Panc1 (cell line): ENCODE data around the gene KIF26A. TPM values are rescaled to one million over a fixed set of nuclear protein-coding genes. Genes with fewer than 3 reads are reported as not detected.

Experiments
- ATAC-seq: fragments of 200-7000 bp; cut with Tn5 transposase; 2 replicates; pipeline ENCODE4 v1.9.1; 2020; ENCODE audit warnings: mild to moderate bottlenecking, moderate library complexity
- BruUV-seq: library from RNA; stranded (reverse); fragments of 400-500 nt; replicated peaks from 2 replicates; lab custom pipeline; 2021; lab: Mats Ljungman, UMichigan
- CTCF ChIA-PET: fragments of 300-600 bp; sonication (Branson Sonifier 250); formaldehyde crosslinking; loops from one replicate; lab custom pipeline; 2022; ENCODE audit warnings: antibody characterized with exemption; lab: Charles Lee
- POLR2A ChIA-PET: fragments of 300-600 bp; sonication (Branson Sonifier 250); formaldehyde crosslinking; loops from one replicate; lab custom pipeline; 2022; ENCODE audit warnings: antibody characterized with exemption; lab: Charles Lee
- DNase-seq: peaks from one replicate; pipeline ENCODE4 v3.0.0-alpha.2; 2010; ENCODE audit warnings: low read depth, low spot score
- H3K27ac ChIP-seq: 2 replicates; pipeline ENCODE4 v1.5.1; 2011; ENCODE audit warnings: mild to moderate bottlenecking, low read length, inconsistent platforms
- H3K27me3 ChIP-seq: fragments of 200-500 bp; sonication (Bioruptor generic); 2 replicates; pipeline ENCODE4 v1.6.0; 2014; ENCODE audit warnings: low read length, inconsistent platforms; ENCODE audit not compliant: control insufficient read depth, insufficient read depth
- H3K36me3 ChIP-seq: fragments of 200-500 bp; sonication (Bioruptor generic); 2 replicates; pipeline ENCODE4 v1.5.1; 2014; ENCODE audit warnings: inconsistent platforms, mild to moderate bottlenecking, low read length, moderate library complexity; ENCODE audit not compliant: control insufficient read depth, insufficient read depth
- H3K4me1 ChIP-seq: 2 replicates; pipeline ENCODE4 v1.5.1; 2011; ENCODE audit warnings: inconsistent platforms, mild to moderate bottlenecking, low read length, moderate library complexity; ENCODE audit not compliant: control insufficient read depth, insufficient read depth
- H3K4me3 ChIP-seq, 2 experiments: 2 replicates each; pipeline ENCODE4 v1.5.1; 2011 to 2012; ENCODE audit warnings: low read depth in 2 of 2, low read length in 2 of 2, mild to moderate bottlenecking in 2 of 2, inconsistent platforms in 1 of 2, moderate library complexity in 1 of 2
- H3K9me3 ChIP-seq: fragments of 200-500 bp; sonication (Bioruptor generic); 2 replicates; pipeline ENCODE4 v1.5.1; 2014; ENCODE audit warnings: low read depth, mild to moderate bottlenecking, inconsistent platforms, low read length, moderate library complexity; ENCODE audit not compliant: control insufficient read depth, insufficient read depth
- POLR2AphosphoS5 ChIP-seq: IDR thresholded peaks from 2 replicates; pipeline ENCODE4 v1.6.1; 2012; ENCODE audit warnings: mild to moderate bottlenecking, low read depth, low read length, moderate library complexity
- SIN3A ChIP-seq: IDR thresholded peaks from 2 replicates; pipeline ENCODE4 v1.6.1; 2012; ENCODE audit warnings: low read depth, mild to moderate bottlenecking, low read length, moderate library complexity, borderline replicate concordance; ENCODE audit not compliant: insufficient read depth
- TCF7L2 ChIP-seq: IDR thresholded peaks from 2 replicates; pipeline ENCODE4 v1.6.1; 2011; ENCODE audit warnings: mild to moderate bottlenecking, low read depth, low read length, inconsistent platforms
- in situ Hi-C: cut with HindIII; loops from 2 replicates; pipeline ENCODE4 v1.10.0; 2016; ENCODE audit warnings: low sequenced_read_pairs, low pct_unique_long_range_greater_than_20kb
- intact Hi-C: fragments of 100-400 bp; cut with micrococcal nuclease; formaldehyde crosslinking; loops from one replicate; pipeline ENCODE4 v1.10.0; 2022; ENCODE audit not compliant: unreplicated experiment
- total RNA-seq: library from RNA; stranded (reverse); gene quantifications from one replicate; pipeline ENCODE4 v1.2.1, GENCODE V29; 2021; ENCODE audit not compliant: unreplicated experiment
- TF ChIP-seq, protein P1 (sequence below): fragments of 450-650 bp; IDR thresholded peaks from 2 replicates; pipeline ENCODE4 v1.5.1; 2017; ENCODE audit warnings: mild to moderate bottlenecking
- TF ChIP-seq, protein P2 (sequence below), 2 experiments: IDR thresholded peaks; 2 replicates each; pipeline ENCODE4 v1.6.1; 2011 to 2012; ENCODE audit warnings: low read depth in 2 of 2, control low read depth in 1 of 2, low read length in 1 of 2, mild to moderate bottlenecking in 1 of 2, moderate library complexity in 1 of 2; ENCODE audit not compliant: insufficient read depth in 1 of 2

KIF26A gene
- total RNA-seq, 1 experiment from 2014 or later, result 4.4 TPM

DNA sequence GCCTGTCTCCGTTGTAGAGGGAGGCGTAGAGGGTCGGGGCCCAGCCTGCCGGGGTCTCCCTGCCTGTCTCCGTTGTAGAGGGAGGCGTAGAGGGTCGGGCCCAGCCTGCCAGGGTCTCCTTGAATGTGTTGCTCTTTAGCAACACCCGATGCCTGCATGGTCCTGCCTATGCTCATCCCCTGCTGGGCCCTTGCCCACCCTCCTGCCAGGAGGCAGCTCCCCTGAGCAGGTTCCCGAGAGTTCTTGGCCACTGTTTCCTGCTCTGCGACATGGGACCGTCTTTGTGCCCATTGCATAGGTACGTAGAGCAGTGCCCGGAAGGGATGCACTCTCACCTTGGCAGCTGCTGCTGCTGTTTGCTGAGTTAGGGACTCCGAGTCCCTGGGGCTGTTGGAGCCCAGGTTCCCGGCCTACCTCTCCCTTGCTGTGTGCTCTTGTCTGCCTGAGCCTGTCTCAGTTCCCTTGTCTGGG lies 3.3 kb downstream of the KIF26A start:
- TF ChIP-seq, protein P1, sequence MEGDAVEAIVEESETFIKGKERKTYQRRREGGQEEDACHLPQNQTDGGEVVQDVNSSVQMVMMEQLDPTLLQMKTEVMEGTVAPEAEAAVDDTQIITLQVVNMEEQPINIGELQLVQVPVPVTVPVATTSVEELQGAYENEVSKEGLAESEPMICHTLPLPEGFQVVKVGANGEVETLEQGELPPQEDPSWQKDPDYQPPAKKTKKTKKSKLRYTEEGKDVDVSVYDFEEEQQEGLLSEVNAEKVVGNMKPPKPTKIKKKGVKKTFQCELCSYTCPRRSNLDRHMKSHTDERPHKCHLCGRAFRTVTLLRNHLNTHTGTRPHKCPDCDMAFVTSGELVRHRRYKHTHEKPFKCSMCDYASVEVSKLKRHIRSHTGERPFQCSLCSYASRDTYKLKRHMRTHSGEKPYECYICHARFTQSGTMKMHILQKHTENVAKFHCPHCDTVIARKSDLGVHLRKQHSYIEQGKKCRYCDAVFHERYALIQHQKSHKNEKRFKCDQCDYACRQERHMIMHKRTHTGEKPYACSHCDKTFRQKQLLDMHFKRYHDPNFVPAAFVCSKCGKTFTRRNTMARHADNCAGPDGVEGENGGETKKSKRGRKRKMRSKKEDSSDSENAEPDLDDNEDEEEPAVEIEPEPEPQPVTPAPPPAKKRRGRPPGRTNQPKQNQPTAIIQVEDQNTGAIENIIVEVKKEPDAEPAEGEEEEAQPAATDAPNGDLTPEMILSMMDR, result no peak
- no peak for TF ChIP-seq TCF7L2
- TF ChIP-seq, protein P2, sequence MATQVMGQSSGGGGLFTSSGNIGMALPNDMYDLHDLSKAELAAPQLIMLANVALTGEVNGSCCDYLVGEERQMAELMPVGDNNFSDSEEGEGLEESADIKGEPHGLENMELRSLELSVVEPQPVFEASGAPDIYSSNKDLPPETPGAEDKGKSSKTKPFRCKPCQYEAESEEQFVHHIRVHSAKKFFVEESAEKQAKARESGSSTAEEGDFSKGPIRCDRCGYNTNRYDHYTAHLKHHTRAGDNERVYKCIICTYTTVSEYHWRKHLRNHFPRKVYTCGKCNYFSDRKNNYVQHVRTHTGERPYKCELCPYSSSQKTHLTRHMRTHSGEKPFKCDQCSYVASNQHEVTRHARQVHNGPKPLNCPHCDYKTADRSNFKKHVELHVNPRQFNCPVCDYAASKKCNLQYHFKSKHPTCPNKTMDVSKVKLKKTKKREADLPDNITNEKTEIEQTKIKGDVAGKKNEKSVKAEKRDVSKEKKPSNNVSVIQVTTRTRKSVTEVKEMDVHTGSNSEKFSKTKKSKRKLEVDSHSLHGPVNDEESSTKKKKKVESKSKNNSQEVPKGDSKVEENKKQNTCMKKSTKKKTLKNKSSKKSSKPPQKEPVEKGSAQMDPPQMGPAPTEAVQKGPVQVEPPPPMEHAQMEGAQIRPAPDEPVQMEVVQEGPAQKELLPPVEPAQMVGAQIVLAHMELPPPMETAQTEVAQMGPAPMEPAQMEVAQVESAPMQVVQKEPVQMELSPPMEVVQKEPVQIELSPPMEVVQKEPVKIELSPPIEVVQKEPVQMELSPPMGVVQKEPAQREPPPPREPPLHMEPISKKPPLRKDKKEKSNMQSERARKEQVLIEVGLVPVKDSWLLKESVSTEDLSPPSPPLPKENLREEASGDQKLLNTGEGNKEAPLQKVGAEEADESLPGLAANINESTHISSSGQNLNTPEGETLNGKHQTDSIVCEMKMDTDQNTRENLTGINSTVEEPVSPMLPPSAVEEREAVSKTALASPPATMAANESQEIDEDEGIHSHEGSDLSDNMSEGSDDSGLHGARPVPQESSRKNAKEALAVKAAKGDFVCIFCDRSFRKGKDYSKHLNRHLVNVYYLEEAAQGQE (IDR thresholded peaks at IDR 0.05; ENCODE audit: insufficient read depth in 1 of 2, low read depth in 2 of 2, low read length in 1 of 2), result no peak
- TF ChIP-seq POLR2AphosphoS5, result no peak
- TF ChIP-seq SIN3A, result no peak
- Histone ChIP-seq H3K9me3 (no peaks in the 10 kb centered on the region), H3K4me1 (no peaks in the 10 kb centered on the region; the same call in 1 of the 2 replicates), H3K27me3 (no peaks in the 10 kb centered on the region; the same call in 1 of the 2 replicates), H3K27ac (no peak overlapping the region), H3K4me3 (no peak overlapping the region), H3K36me3 (no peaks in the 10 kb centered on the region; the same call in 1 of the 2 replicates)
- ATAC-seq (no peak), DNase-seq (no peak)
- intact Hi-C loops (no loop called here), in situ Hi-C loops (no loop called here)
- no TSS peak for BruUV-seq
- ChIA-PET CTCF (no interaction called here), POLR2A (no interaction called here)

GRCh38 chr14:104142136-104142945 lies 4.0 kb downstream of the KIF26A start:
- intact Hi-C loops, result no loop called here
- no TSS peak for BruUV-seq

More at GRCh38 chr14:104142136-104142945, 4.0 kb downstream of the KIF26A start:
- TF ChIP-seq POLR2AphosphoS5, result no peak
- no peak for TF ChIP-seq SIN3A
- TF ChIP-seq, protein P1, result no peak
- TF ChIP-seq TCF7L2, result no peak
- TF ChIP-seq, protein P2 (IDR thresholded peaks at IDR 0.05; ENCODE audit: insufficient read depth in 1 of 2, low read depth in 2 of 2, low read length in 1 of 2), result no peak
- no peak for DNase-seq
- Histone ChIP-seq H3K4me3 (no peak overlapping the region), H3K36me3 (no peaks in the 10 kb centered on the region; the same call in 1 of the 2 replicates), H3K27me3 (no peaks in the 10 kb centered on the region), H3K4me1 (no peaks in the 10 kb centered on the region; the same call in 1 of the 2 replicates), H3K27ac (no peak overlapping the region), H3K9me3 (no peaks in the 10 kb centered on the region)
- ChIA-PET CTCF (interaction anchor here (1.0 kb wide), 1 partner anchor 422 kb away, joined by 3 read pairs; no protein-coding TSS in a partner anchor), POLR2A (no interaction called here)
- no peak for ATAC-seq
- in situ Hi-C loops, result no loop called here
